GM12878 (cell line): ENCODE measurements around the gene APOA5. TPM values are rescaled to one million over a fixed set of nuclear protein-coding genes. Genes with fewer than 3 reads are reported as not detected.

ENCODE experiments used
- BRCA1 ChIP-seq: IDR thresholded peaks from 2 replicates; pipeline ENCODE4 v1.6.1; 2011; ENCODE audit warnings: low read depth, low read length, improper control_type of control experiment
- CEBPZ ChIP-seq: fragments of 150-350 bp; IDR thresholded peaks from 2 replicates; pipeline ENCODE4 v1.6.1; 2016; ENCODE audit warnings: low read depth, low read length
- CHD4 ChIP-seq: fragments of 200-600 bp; sonication (generic); IDR thresholded peaks from 2 replicates; pipeline ENCODE4 v1.6.1; 2016; ENCODE audit warnings: mild to moderate bottlenecking
- CREB1 ChIP-seq: IDR thresholded peaks from 2 replicates; pipeline ENCODE4 v1.6.1; 2012; ENCODE audit warnings: low read depth, mild to moderate bottlenecking, inconsistent platforms
- HDGF ChIP-seq: fragments of 450-650 bp; IDR thresholded peaks from 2 replicates; pipeline ENCODE4 v1.6.1; 2016; ENCODE audit warnings: antibody characterized with exemption
- MLLT1 ChIP-seq: fragments of 450-650 bp; IDR thresholded peaks from 2 replicates; pipeline ENCODE4 v1.6.1; 2016; ENCODE audit warnings: mild to moderate bottlenecking
- NFYA ChIP-seq: IDR thresholded peaks from 2 replicates; pipeline ENCODE4 v1.6.1; 2011; ENCODE audit warnings: low read depth, mild to moderate bottlenecking, low read length, improper control_type of control experiment, borderline replicate concordance
- SPI1 ChIP-seq: IDR thresholded peaks from 2 replicates; pipeline ENCODE4 v1.6.1; 2011; ENCODE audit warnings: low read depth, mild to moderate bottlenecking, low read length, moderate library complexity, borderline replicate concordance; ENCODE audit not compliant: insufficient read depth
- SREBF2 ChIP-seq: IDR thresholded peaks from 2 replicates; pipeline ENCODE4 v1.6.1; 2012; ENCODE audit warnings: mild to moderate bottlenecking, low read length
- SUPT20H ChIP-seq: IDR thresholded peaks from 2 replicates; pipeline ENCODE4 v1.6.1; 2011; ENCODE audit warnings: low read depth, mild to moderate bottlenecking, low read length, moderate library complexity, borderline replicate concordance; ENCODE audit not compliant: control insufficient read depth
- ZNF687 ChIP-seq: fragments of 450-650 bp; IDR thresholded peaks from 2 replicates; pipeline ENCODE4 v1.6.1; 2017; ENCODE audit warnings: mild to moderate bottlenecking, moderate library complexity
- polyA plus RNA-seq, 11 experiments: library from polyadenylated mRNA; depleted of rRNA in 4 of 11; unstranded in 6 of 11; stranded (reverse) in 5 of 11; fragments of >200 nt; fragmentation: Nextera tagmentation in 4 of 11; fragmentation: Illumina TruSeq in 1 of 11; extraction: Ambion mirVana in 4 of 11; extraction: Trizol in 1 of 11; gene quantifications; 1 replicate in 1 of 11; 2 replicates in 10 of 11; pipeline versions ENCODE4 v1.2.1 to v1.2.3, GENCODE V29; 2011 to 2016; ENCODE audit warnings: inconsistent platforms in 2 of 11, missing spikeins in 2 of 11, low read depth in 1 of 11
- total RNA-seq, 4 experiments: library from RNA; depleted of rRNA in 3 of 4; stranded (reverse); fragments of >200 nt in 3 of 4; fragmentation: Illumina TruSeq in 1 of 4; extraction: Trizol in 1 of 4; gene quantifications; 2 replicates each; pipeline versions ENCODE4 v1.2.1 to v1.2.3, GENCODE V29; 2013 to 2021
- TF ChIP-seq, protein P1 (sequence below): IDR thresholded peaks from 2 replicates; pipeline ENCODE4 v1.6.1; 2012; ENCODE audit warnings: low read depth, low read length, improper control_type of control experiment
- TF ChIP-seq, protein P2 (sequence below): IDR thresholded peaks from 2 replicates; pipeline ENCODE4 v1.6.1; 2012; ENCODE audit warnings: improper control_type of control experiment, low read depth, low read length; ENCODE audit not compliant: insufficient replicate concordance

APOA5 gene
- total and polyA plus RNA-seq, 10 of the 15 experiments (the other 5 are each of a cell fraction or from before 2014, with no cell fraction given): 0.15 TPM; not detected in 9

- TF ChIP-seq ZNF687 (peak; percentile 34; the same call in 1 of the 2 replicates), BRCA1 (no peak), SPI1 (peak; percentile 22; the same call in 1 of the 2 replicates), CREB1 (peak; percentile 89), SREBF2 (no peak), HDGF (0 out of 2 replicates have a peak, but pooled peaks have one; percentile 78), CHD4 (no peak), CEBPZ (no peak), MLLT1 (peak; percentile 61; the same call in 1 of the 2 replicates), NFYA (no peak), SUPT20H (no peak)
- TF ChIP-seq, protein P1, sequence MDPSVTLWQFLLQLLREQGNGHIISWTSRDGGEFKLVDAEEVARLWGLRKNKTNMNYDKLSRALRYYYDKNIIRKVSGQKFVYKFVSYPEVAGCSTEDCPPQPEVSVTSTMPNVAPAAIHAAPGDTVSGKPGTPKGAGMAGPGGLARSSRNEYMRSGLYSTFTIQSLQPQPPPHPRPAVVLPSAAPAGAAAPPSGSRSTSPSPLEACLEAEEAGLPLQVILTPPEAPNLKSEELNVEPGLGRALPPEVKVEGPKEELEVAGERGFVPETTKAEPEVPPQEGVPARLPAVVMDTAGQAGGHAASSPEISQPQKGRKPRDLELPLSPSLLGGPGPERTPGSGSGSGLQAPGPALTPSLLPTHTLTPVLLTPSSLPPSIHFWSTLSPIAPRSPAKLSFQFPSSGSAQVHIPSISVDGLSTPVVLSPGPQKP: peak; percentile 85
- TF ChIP-seq, protein P2, sequence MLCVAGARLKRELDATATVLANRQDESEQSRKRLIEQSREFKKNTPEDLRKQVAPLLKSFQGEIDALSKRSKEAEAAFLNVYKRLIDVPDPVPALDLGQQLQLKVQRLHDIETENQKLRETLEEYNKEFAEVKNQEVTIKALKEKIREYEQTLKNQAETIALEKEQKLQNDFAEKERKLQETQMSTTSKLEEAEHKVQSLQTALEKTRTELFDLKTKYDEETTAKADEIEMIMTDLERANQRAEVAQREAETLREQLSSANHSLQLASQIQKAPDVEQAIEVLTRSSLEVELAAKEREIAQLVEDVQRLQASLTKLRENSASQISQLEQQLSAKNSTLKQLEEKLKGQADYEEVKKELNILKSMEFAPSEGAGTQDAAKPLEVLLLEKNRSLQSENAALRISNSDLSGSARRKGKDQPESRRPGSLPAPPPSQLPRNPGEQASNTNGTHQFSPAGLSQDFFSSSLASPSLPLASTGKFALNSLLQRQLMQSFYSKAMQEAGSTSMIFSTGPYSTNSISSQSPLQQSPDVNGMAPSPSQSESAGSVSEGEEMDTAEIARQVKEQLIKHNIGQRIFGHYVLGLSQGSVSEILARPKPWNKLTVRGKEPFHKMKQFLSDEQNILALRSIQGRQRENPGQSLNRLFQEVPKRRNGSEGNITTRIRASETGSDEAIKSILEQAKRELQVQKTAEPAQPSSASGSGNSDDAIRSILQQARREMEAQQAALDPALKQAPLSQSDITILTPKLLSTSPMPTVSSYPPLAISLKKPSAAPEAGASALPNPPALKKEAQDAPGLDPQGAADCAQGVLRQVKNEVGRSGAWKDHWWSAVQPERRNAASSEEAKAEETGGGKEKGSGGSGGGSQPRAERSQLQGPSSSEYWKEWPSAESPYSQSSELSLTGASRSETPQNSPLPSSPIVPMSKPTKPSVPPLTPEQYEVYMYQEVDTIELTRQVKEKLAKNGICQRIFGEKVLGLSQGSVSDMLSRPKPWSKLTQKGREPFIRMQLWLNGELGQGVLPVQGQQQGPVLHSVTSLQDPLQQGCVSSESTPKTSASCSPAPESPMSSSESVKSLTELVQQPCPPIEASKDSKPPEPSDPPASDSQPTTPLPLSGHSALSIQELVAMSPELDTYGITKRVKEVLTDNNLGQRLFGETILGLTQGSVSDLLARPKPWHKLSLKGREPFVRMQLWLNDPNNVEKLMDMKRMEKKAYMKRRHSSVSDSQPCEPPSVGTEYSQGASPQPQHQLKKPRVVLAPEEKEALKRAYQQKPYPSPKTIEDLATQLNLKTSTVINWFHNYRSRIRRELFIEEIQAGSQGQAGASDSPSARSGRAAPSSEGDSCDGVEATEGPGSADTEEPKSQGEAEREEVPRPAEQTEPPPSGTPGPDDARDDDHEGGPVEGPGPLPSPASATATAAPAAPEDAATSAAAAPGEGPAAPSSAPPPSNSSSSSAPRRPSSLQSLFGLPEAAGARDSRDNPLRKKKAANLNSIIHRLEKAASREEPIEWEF: peak; percentile 56
Measured at GRCh38 chr11:116787786-116788486, 3.7 kb downstream of the APOA5 start, which contains the start of gene ZPR1 (continued).
